IPS DF 6.9 (cell line): ENCODE measurements around the gene ASTN2.
"Not testable (repeated sequence)": the region's sequence is repeated elsewhere in the genome, so short reads cannot be mapped to it uniquely, and the experiment has no call there.

Experiments used
- DNase-seq: peaks from one replicate; pipeline ENCODE4 v3.0.0-alpha.2; 2013; ENCODE audit warnings: low read depth, low spot score
- H3K27ac ChIP-seq: one replicate; pipeline ENCODE4 v1.5.1; 2013; ENCODE audit warnings: low read length, control low read depth
- H3K27me3 ChIP-seq: 2 replicates; pipeline ENCODE4 v1.6.1; 2013; ENCODE audit warnings: mild to moderate bottlenecking, low read length; ENCODE audit not compliant: control insufficient read depth, insufficient read depth
- H3K36me3 ChIP-seq: 2 replicates; pipeline ENCODE4 v1.6.1; 2013; ENCODE audit warnings: low read length; ENCODE audit not compliant: control insufficient read depth, insufficient read depth
- H3K4me1 ChIP-seq: 2 replicates; pipeline ENCODE4 v1.6.1; 2013; ENCODE audit warnings: low read length; ENCODE audit not compliant: control insufficient read depth, insufficient read depth
- H3K4me3 ChIP-seq: 2 replicates; pipeline ENCODE4 v1.5.1; 2013; ENCODE audit warnings: mild to moderate bottlenecking, low read length
- H3K9me3 ChIP-seq: 2 replicates; pipeline ENCODE4 v1.6.1; 2013; ENCODE audit warnings: low read length, inconsistent platforms; ENCODE audit not compliant: control insufficient read depth, insufficient read depth
- WGBS: extraction: QIAGEN DNeasy Blood & Tissue Kit; methylation state at CpG from one replicate; pipeline ENCODE4 v1.1.7; 2013; ENCODE audit warnings: mixed read lengths, missing lambda C conversion rate; ENCODE audit not compliant: insufficient read length, insufficient coverage; 5-methylcytosine and 5-hydroxymethylcytosine counted together

The ASTN2 gene

DNA sequence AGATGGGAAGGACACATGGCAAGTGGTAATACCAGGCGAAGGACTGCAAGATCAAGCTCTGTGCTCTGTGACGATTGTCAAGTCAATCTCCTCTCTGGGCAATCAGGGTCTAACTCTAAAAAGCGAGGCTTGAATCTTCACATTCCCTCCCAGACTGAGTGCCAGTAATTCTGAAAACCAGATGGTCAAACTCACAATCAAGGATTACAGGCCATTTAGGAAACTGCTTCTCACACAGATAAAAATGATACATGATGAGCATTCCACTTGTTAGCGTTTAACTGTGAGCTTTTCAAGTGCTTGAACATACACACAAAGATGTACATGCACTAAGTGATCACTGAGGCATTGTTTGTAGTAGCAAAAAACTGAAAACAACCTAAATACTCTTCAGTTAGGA, 517.7 kb downstream of the ASTN2 start:
- H3K4me1 ChIP-seq: no peaks in the 10 kb centered on the region
- no peaks in the 10 kb centered on the region for H3K36me3 ChIP-seq
- H3K9me3 ChIP-seq: no peaks in the 10 kb centered on the region
- no peak overlapping the region for H3K4me3 ChIP-seq
- no CpG with 5 or more reads among the region's 4 CpGs for WGBS
- H3K27me3 ChIP-seq: no peaks in the 10 kb centered on the region
- no peak overlapping the region for H3K27ac ChIP-seq
- no peak for DNase-seq

GRCh38 chr9:116895961-116896360, 518.9 kb downstream of the ASTN2 start:
- no peaks in the 10 kb centered on the region for H3K4me1 ChIP-seq
- H3K36me3 ChIP-seq: no peaks in the 10 kb centered on the region

DNA sequence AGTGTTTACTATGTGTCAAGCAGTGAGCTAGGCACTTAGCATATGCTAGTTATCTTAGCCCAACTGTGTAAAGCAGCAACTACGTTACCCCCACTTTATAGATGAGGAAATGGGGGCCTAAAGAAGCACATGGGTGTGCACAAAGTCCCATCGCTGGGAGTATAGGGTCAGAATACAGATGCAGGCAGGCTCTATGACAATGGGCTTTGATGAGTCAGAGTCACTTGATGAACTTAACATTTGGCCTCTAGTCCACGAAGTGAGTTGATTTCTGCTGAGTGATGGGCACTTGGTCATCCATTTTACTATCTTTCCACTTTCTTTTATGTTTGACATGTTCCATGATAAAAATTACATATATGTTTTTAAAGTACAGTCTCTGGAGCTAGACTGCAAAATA, 523.4 kb downstream of the ASTN2 start:
- DNase-seq: no peak
- no CpG with 5 or more reads among the region's 3 CpGs for WGBS
- no peak overlapping the region for H3K4me3 ChIP-seq

More at GRCh38 chr9:116895961-116896360, 518.9 kb downstream of the ASTN2 start:
- Histone ChIP-seq H3K9me3 (no peaks in the 10 kb centered on the region), H3K4me3 (no peak overlapping the region), H3K27ac (no peak overlapping the region), H3K27me3 (no peaks in the 10 kb centered on the region)
- no peak for DNase-seq

DNA sequence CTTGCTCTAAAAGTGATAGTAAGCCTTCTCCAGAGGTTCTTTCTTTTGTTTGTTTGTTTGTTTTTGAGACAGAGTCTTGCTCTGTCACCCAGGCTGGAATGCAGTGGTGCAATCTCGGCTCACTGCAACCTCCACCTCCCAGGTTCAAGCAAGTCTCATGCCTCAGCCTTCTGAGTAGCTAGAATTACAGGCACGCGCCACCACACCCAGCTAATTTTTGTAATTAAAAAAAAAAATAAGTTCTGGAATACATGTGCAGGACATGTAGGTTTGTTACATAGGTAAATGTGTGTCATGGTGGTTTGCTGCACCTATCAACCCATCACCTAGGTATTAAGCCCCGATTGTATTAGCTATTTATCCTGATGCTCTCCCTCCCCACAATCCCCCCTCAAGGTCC, 526.4 kb downstream of the ASTN2 start:
- not testable (repeated sequence) for H3K9me3 ChIP-seq, H3K4me1 ChIP-seq, H3K4me3 ChIP-seq, DNase-seq, H3K27me3 ChIP-seq, H3K27ac ChIP-seq, H3K36me3 ChIP-seq
- WGBS: no CpG with 5 or more reads among the region's 4 CpGs

More for the DNA sequence above, 523.4 kb downstream of the ASTN2 start:
- Histone ChIP-seq H3K36me3 (no peaks in the 10 kb centered on the region), H3K27ac (no peak overlapping the region), H3K27me3 (no peaks in the 10 kb centered on the region), H3K9me3 (no peaks in the 10 kb centered on the region), H3K4me1 (no peaks in the 10 kb centered on the region)

DNA sequence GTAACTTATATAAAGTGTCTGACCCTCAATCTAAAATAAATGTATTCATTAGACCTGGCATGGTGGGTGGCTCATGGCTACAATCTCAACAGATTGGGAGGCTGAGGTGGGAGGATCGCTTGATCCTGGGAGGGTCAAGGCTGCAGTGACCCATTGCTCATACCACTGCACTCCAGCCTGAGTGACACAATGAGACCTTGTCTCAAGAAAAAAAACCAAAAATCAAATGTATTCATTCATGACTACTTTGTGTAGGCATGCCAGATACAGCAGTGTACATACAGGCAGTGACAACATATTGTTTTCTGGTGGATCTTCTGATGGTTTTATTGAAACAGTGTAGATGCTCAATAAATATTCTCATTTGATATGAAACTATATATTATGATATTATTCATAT, 526.8 kb downstream of the ASTN2 start:
- no CpG with 5 or more reads among the region's 1 CpG for WGBS

GRCh38 chr9:116883676-116884075, 531.2 kb downstream of the ASTN2 start:
- no CpG with 5 or more reads among the region's 1 CpG for WGBS
- H3K9me3 ChIP-seq: no peaks in the 10 kb centered on the region
- no peak overlapping the region for H3K4me3 ChIP-seq
- no peaks in the 10 kb centered on the region for H3K27me3 ChIP-seq
- no peak overlapping the region for H3K27ac ChIP-seq
- H3K4me1 ChIP-seq: no peaks in the 10 kb centered on the region; the same call in 1 of the 2 replicates
- no peak for DNase-seq
- H3K36me3 ChIP-seq: no peaks in the 10 kb centered on the region

More for the DNA sequence above, 526.8 kb downstream of the ASTN2 start:
- no peaks in the 10 kb centered on the region for H3K36me3 ChIP-seq
- no peaks in the 10 kb centered on the region for H3K27me3 ChIP-seq
- H3K4me3 ChIP-seq: no peak overlapping the region
- H3K4me1 ChIP-seq: no peaks in the 10 kb centered on the region
- no peak for DNase-seq
- H3K9me3 ChIP-seq: no peaks in the 10 kb centered on the region
- no peak overlapping the region for H3K27ac ChIP-seq

DNA sequence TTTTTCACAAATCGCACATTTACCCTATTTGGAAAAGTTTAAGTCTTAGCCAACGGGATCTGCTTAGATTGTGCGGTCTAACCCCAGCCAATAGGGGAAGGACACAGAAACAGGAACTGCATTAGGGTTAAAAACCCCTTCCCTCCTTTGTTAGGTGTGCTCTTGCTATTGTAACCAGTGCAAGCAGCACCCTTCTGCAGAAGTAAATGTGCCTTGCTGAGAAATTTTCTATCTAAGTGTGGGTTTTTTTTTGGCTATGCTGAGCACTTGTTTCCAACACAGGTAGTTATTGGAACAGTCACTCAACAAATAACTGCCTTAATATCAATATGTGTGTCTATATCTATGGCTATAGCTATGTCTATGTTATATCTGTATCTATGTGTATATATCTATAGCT, 537.8 kb downstream of the ASTN2 start:
- Histone ChIP-seq H3K9me3 (peaks cover 1% of the 10 kb centered on the region), H3K27ac (no peak overlapping the region), H3K27me3 (no peaks in the 10 kb centered on the region), H3K4me3 (no peak overlapping the region), H3K4me1 (no peaks in the 10 kb centered on the region; the same call in 1 of the 2 replicates), H3K36me3 (no peaks in the 10 kb centered on the region)
- DNase-seq: no peak
- WGBS: 100% methylated on average over 1 of the region's 3 CpGs

DNA sequence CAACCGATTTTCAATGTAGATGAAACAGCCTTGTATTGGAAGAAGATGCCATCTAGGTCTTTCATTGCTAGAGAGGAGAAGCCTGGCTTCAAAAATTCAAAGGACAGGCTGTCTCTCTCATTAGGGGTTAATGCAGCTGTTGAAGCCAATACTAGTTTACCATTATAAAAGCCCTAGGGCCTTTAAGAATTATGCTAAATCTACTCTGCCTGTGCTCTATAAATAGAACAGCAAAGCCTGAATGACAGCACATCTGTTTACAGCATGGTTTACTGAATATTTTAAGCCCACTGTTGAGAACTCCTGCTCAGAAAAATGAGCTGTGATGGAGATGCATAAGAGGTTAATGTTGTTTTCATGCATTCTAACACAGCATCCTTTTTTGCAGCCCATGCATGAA, 539.3 kb downstream of the ASTN2 start:
- no CpG with 5 or more reads among the region's 1 CpG for WGBS
- Histone ChIP-seq H3K36me3 (no peaks in the 10 kb centered on the region), H3K4me1 (peaks cover 2% of the 10 kb centered on the region; the same call in 1 of the 2 replicates), H3K4me3 (no peak overlapping the region), H3K27ac (no peak overlapping the region), H3K9me3 (peaks cover 1% of the 10 kb centered on the region), H3K27me3 (no peaks in the 10 kb centered on the region)
- DNase-seq: no peak

DNA sequence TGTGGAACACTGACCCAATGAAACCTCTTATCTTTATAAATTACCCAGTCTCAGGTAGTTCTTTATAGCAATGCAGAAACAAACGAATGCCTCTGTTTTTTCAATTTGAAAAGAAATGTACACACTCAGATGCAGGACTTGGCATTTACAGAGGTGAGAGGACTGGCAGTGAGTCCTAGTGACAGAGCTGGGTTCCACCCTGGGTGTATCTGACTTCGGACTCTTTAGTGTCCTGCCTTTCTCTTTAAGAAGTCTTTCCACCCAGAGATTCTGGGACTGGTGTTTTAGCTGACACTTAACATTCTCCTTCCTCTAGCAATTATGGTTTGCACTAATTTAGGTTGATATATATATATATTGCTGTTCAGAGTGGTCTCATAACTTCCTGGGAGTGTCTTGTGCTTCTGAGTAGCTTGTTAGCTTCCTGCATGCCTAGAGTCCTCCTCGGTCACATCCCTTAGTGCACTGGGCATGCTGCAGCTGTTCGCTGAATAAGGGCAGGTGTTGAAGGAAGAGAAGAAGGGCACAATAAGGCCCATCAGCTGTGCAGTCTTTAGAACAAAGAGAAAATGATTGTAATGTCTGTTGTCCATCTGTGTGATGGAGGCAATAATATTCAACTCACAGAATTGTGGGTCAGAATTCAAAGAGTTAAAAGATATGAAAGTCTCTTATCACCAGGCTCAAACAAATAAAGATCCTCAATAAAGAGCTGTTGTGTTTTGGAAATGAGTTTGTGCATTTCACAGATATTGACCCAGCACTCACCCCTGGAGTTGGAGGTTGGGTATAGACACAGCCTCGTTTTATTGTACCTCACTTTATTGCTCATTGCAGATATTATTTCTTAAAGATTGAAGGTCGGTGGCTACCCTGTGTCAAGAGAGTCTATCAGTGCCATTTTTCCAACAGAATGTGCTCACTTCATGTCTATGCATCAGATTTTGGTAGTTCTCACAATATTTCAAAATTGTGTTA, 540.6 kb downstream of the ASTN2 start:
- Histone ChIP-seq H3K4me3 (no peak overlapping the region), H3K4me1 (peaks cover 2% of the 10 kb centered on the region; the same call in 1 of the 2 replicates), H3K27ac (no peak overlapping the region), H3K9me3 (peaks cover 1% of the 10 kb centered on the region), H3K36me3 (no peaks in the 10 kb centered on the region), H3K27me3 (no peaks in the 10 kb centered on the region)
- no peak for DNase-seq
- WGBS: no CpG with 5 or more reads among the region's 6 CpGs

DNA sequence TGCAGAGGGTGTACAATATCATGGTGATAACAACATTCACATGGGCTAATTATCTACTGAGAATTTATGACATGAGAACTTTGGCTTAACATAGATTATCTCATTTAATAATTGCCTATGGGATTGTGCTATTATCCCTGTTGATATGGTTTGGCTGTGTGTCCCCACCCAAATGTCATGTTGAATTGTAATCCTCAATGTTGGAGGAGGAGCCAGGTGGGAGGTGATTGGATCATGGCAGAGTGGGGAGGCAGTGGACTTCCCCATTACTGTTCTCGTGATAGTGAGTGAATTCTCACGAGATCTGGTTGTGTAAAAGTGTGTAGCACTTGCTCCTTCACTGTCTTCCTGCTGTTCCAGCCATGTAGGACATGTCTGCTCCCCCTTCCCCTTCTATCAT, 541.4 kb downstream of the ASTN2 start:
- Histone ChIP-seq H3K36me3 (no peaks in the 10 kb centered on the region), H3K4me1 (0 out of 2 replicates have a peak, but pooled peaks cover 2% of the 10 kb centered on the region), H3K9me3 (peaks cover 1% of the 10 kb centered on the region), H3K27ac (no peak overlapping the region), H3K4me3 (no peak overlapping the region), H3K27me3 (no peaks in the 10 kb centered on the region)
- no CpG with 5 or more reads among the region's 2 CpGs for WGBS
- DNase-seq: no peak
